T-helper 9 cell (primary cell): Measurements from ENCODE around the gene CCT7.

ENCODE experiments used
- DNase-seq: peaks from one replicate; pipeline ENCODE4 v3.0.0-alpha.2; 2020

CCT7 gene

GRCh38 chr2:73297151-73297559, 63.0 kb downstream of the CCT7 start:
- no peak for DNase-seq

- DNase-seq = no peak
These were observed 63.5 kb downstream of the CCT7 start for GRCh38 chr2:73297586-73297985.

GRCh38 chr2:73300926-73301325, 66.8 kb downstream of the CCT7 start:
- DNase-seq = no peak

- no peak for DNase-seq
These were observed 67.5 kb downstream of the CCT7 start for GRCh38 chr2:73301636-73302035.
